SK-N-SH (cell line): ENCODE data around the gene PPP1R3D. TPM values are rescaled to one million over a fixed set of nuclear protein-coding genes. Genes with fewer than 3 reads are reported as not detected.

Experiments used
- CTCF ChIA-PET: fragments of 300-600, 350-600 bp; formaldehyde crosslinking; extraction: SDS; loops from one replicate; lab custom pipeline; 2021; lab: Yijun Ruan, JAX
- POLR2A ChIA-PET: fragments of 350-600 bp; sonication (Branson Sonifier 250); formaldehyde crosslinking; extraction: SDS; loops from one replicate; lab custom pipeline; 2020; ENCODE audit warnings: antibody characterized with exemption, inconsistent platforms; lab: Yijun Ruan, JAX
- DNase-seq: peaks from one replicate; pipeline ENCODE4 v3.0.0; 2012
- H2AFZ ChIP-seq: fragments of 200-600 bp; sonication (generic); 2 replicates; pipeline ENCODE4 v1.8.1; 2016; ENCODE audit warnings: antibody characterized with exemption, mild to moderate bottlenecking, low read depth
- H3F3A ChIP-seq: fragments of 200-600 bp; sonication (generic); replicated peaks from 2 replicates; pipeline ENCODE3; 2016; ENCODE audit warnings: antibody characterized with exemption, mild to moderate bottlenecking; ENCODE audit not compliant: insufficient read depth
- H3K27ac ChIP-seq, 2 experiments: fragments of 200-500 bp in 1 of 2; fragments of 200-600 bp in 1 of 2; sonication (Bioruptor generic) in 1 of 2; sonication (generic), shearing (Covaris generic) in 1 of 2; 2 replicates each; pipeline versions ENCODE4 v1.5.1 to v1.6.1; 2014 to 2016; ENCODE audit warnings: low read depth in 2 of 2, inconsistent platforms in 1 of 2, low read length in 1 of 2, mild to moderate bottlenecking in 1 of 2, mixed read lengths in 1 of 2
- H3K27me3 ChIP-seq: fragments of 200-600 bp; sonication (generic), shearing (Covaris generic); 2 replicates; pipeline ENCODE4 v1.6.1; 2016; ENCODE audit warnings: mixed run types; ENCODE audit not compliant: insufficient read depth
- H3K36me3 ChIP-seq, 2 experiments: fragments of 200-500 bp in 1 of 2; fragments of 200-600 bp in 1 of 2; sonication (Bioruptor generic) in 1 of 2; sonication (generic) in 1 of 2; replicated peaks in 1 of 2; 2 replicates each; pipeline versions ENCODE3 to v1.5.1; 2014 to 2016; ENCODE audit warnings: low read length in 1 of 2, mild to moderate bottlenecking in 1 of 2; ENCODE audit not compliant: insufficient read depth in 2 of 2, control insufficient read depth in 1 of 2
- H3K4me1 ChIP-seq, 2 experiments: fragments of 200-500 bp in 1 of 2; fragments of 200-600 bp in 1 of 2; sonication (Bioruptor generic) in 1 of 2; sonication (generic), shearing (Covaris generic) in 1 of 2; 2 replicates each; pipeline versions ENCODE4 v1.5.1 to v1.6.1; 2014 to 2016; ENCODE audit warnings: low read depth in 1 of 2, low read length in 1 of 2, mixed run types in 1 of 2; ENCODE audit not compliant: insufficient read depth in 2 of 2, control insufficient read depth in 1 of 2
- H3K4me2 ChIP-seq: fragments of 200-600 bp; sonication (generic), shearing (Covaris generic); 2 replicates; pipeline ENCODE4 v1.6.1; 2017; ENCODE audit warnings: mixed run types
- H3K4me3 ChIP-seq, 2 experiments: fragments of 200-500 bp in 1 of 2; fragments of 200-600 bp in 1 of 2; sonication (Bioruptor generic) in 1 of 2; sonication (generic), shearing (Covaris generic) in 1 of 2; 2 replicates each; pipeline versions ENCODE4 v1.5.1 to v1.8.1; 2014 to 2016; ENCODE audit warnings: low read depth in 2 of 2, inconsistent platforms in 1 of 2, low read length in 1 of 2, mild to moderate bottlenecking in 1 of 2, mixed read lengths in 1 of 2, moderate library complexity in 1 of 2
- H3K79me2 ChIP-seq: fragments of 200-600 bp; sonication (generic); 2 replicates; pipeline ENCODE4 v1.8.1; 2017; ENCODE audit warnings: mild to moderate bottlenecking; ENCODE audit not compliant: insufficient read depth
- H3K9ac ChIP-seq: fragments of 200-600 bp; sonication (generic); 2 replicates; pipeline ENCODE4 v1.6.1; 2017; ENCODE audit warnings: mixed run types
- H3K9me2 ChIP-seq: fragments of 200-600 bp; sonication (generic); 2 replicates; pipeline ENCODE4 v1.6.1; 2017; ENCODE audit warnings: mixed run types
- H3K9me3 ChIP-seq: fragments of 200-600 bp; sonication (generic); 2 replicates; pipeline ENCODE4 v1.6.1; 2017; ENCODE audit warnings: mixed run types, mild to moderate bottlenecking, moderate library complexity
- H4K20me1 ChIP-seq: fragments of 200-600 bp; sonication (generic); 2 replicates; pipeline ENCODE4 v1.6.1; 2017; ENCODE audit warnings: mild to moderate bottlenecking, mixed run types; ENCODE audit not compliant: insufficient read depth
- CHD2 ChIP-seq: fragments of 150-350 bp; IDR thresholded peaks from 2 replicates; pipeline ENCODE4 v1.6.1; 2018; ENCODE audit warnings: low read length; ENCODE audit not compliant: partially characterized antibody
- CTCF ChIP-seq: fragments of 200-600 bp; sonication (generic); IDR thresholded peaks from 2 replicates; pipeline ENCODE4 v1.6.1; 2017; ENCODE audit warnings: antibody characterized with exemption, mild to moderate bottlenecking, moderate library complexity
- EP300 ChIP-seq, 2 experiments: IDR thresholded peaks; 2 replicates each; pipeline versions ENCODE4 v1.4.0 to v1.6.1; 2012; ENCODE audit warnings: borderline replicate concordance in 1 of 2, low read depth in 1 of 2, low read length in 1 of 2
- EZH2phosphoT487 ChIP-seq: fragments of 200-600 bp; sonication (generic); IDR thresholded peaks from 2 replicates; pipeline ENCODE4 v1.6.1; 2017; ENCODE audit warnings: low read depth, mixed run types, mild to moderate bottlenecking, antibody characterized with exemption, moderate library complexity, borderline replicate concordance
- FOSL2 ChIP-seq: IDR thresholded peaks from 2 replicates; pipeline ENCODE4 v1.4.0; 2012; ENCODE audit warnings: low read depth, mild to moderate bottlenecking, moderate library complexity, borderline replicate concordance
- FOXJ3 ChIP-seq: sonication (generic); formaldehyde crosslinking; IDR thresholded peaks from 2 replicates; pipeline ENCODE4 v1.5.1; 2020; ENCODE audit warnings: mild to moderate bottlenecking, missing genetic modification reagents
- FOXM1 ChIP-seq: IDR thresholded peaks from 2 replicates; pipeline ENCODE4 v1.4.0; 2012; ENCODE audit warnings: low read depth, mild to moderate bottlenecking
- IRF3 ChIP-seq: fragments of 150-350 bp; IDR thresholded peaks from 2 replicates; pipeline ENCODE4 v1.6.1; 2016; ENCODE audit warnings: mild to moderate bottlenecking, low read depth, low read length
- JUND ChIP-seq: IDR thresholded peaks from 2 replicates; pipeline ENCODE4 v1.4.0; 2012
- MAX ChIP-seq: IDR thresholded peaks from 2 replicates; pipeline ENCODE4 v1.4.0; 2012; ENCODE audit warnings: low read depth
- MEF2A ChIP-seq: IDR thresholded peaks from 2 replicates; pipeline ENCODE4 v1.4.0; 2012; ENCODE audit warnings: low read depth, borderline replicate concordance
- MXI1 ChIP-seq: IDR thresholded peaks from 2 replicates; pipeline ENCODE4 v1.6.1; 2012; ENCODE audit warnings: mild to moderate bottlenecking, low read depth, low read length, improper control_type of control experiment
- NFIC ChIP-seq: IDR thresholded peaks from 2 replicates; pipeline ENCODE4 v1.4.0; 2012; ENCODE audit warnings: borderline replicate concordance
- NRF1 ChIP-seq: IDR thresholded peaks from 2 replicates; pipeline ENCODE4 v1.6.1; 2012; ENCODE audit warnings: low read depth, mild to moderate bottlenecking, low read length
- POLR2AphosphoS5 ChIP-seq: IDR thresholded peaks from 2 replicates; pipeline ENCODE4 v1.6.1; 2012; ENCODE audit warnings: low read depth, low read length
- RAD21 ChIP-seq: IDR thresholded peaks from 2 replicates; pipeline ENCODE4 v1.6.1; 2012; ENCODE audit warnings: mild to moderate bottlenecking, low read length
- RCOR1 ChIP-seq: fragments of 150-350 bp; IDR thresholded peaks from 2 replicates; pipeline ENCODE4 v1.6.1; 2017; ENCODE audit warnings: antibody characterized with exemption, low read length
- REST ChIP-seq: IDR thresholded peaks from 2 replicates; pipeline ENCODE4 v1.6.1; 2012; ENCODE audit warnings: mild to moderate bottlenecking, low read depth, low read length, moderate library complexity
- RXRA ChIP-seq: IDR thresholded peaks from 2 replicates; pipeline ENCODE4 v1.4.0; 2012; ENCODE audit warnings: low read depth, mild to moderate bottlenecking, borderline replicate concordance
- SIN3A ChIP-seq: IDR thresholded peaks from 2 replicates; pipeline ENCODE4 v1.6.1; 2012; ENCODE audit warnings: low read depth, mild to moderate bottlenecking, low read length, moderate library complexity, borderline replicate concordance
- SMC3 ChIP-seq: IDR thresholded peaks from 2 replicates; pipeline ENCODE4 v1.6.1; 2012; ENCODE audit warnings: low read depth, low read length, improper control_type of control experiment
- TAF1 ChIP-seq: IDR thresholded peaks from 2 replicates; pipeline ENCODE4 v1.6.1; 2012; ENCODE audit warnings: low read depth, mild to moderate bottlenecking, low read length, moderate library complexity, borderline replicate concordance
- TCF12 ChIP-seq: IDR thresholded peaks from 2 replicates; pipeline ENCODE4 v1.4.0; 2012
- YY1 ChIP-seq: IDR thresholded peaks from 2 replicates; pipeline ENCODE4 v1.4.0; 2012; ENCODE audit warnings: low read depth, mild to moderate bottlenecking
- WGBS: methylation state at CpG from one replicate; pipeline ENCODE4 v1.1.6; 2017; ENCODE audit warnings: low lambda C conversion rate; 5-methylcytosine and 5-hydroxymethylcytosine counted together
- polyA plus RNA-seq, 3 experiments: library from polyadenylated mRNA; depleted of rRNA; stranded (reverse); fragments of >200 nt; gene quantifications; 2 replicates each; pipeline ENCODE4 v1.2.3, GENCODE V29; 2012

The PPP1R3D gene
- polyA plus RNA-seq, 1 of the 3 experiments (the other 2 are of a cell fraction), result 0.87 TPM

- Histone ChIP-seq H3K9ac (no peak overlapping the region), H3K36me3 (peaks cover 7 to 26% of the 10 kb centered on the region in 2 experiments), H3F3A (no peaks in the 10 kb centered on the region), H3K79me2 (no peaks in the 10 kb centered on the region), H3K27me3 (no peaks in the 10 kb centered on the region), H4K20me1 (no peaks in the 10 kb centered on the region), H3K4me1 (peaks cover 0 to 2% of the 10 kb centered on the region in 2 experiments; a peak in 1 of 4 replicates), H3K27ac (no peak overlapping the region), H3K9me2 (no peaks in the 10 kb centered on the region), H2AFZ (no peak overlapping the region), H3K4me2 (no peak overlapping the region), H3K4me3 (no peak overlapping the region), H3K9me3 (no peaks in the 10 kb centered on the region)
- TF ChIP-seq SIN3A (no peak), YY1 (no peak), RXRA (no peak), REST (no peak), NRF1 (no peak), FOSL2 (no peak), EZH2phosphoT487 (no peak), FOXJ3 (CRISPR knock-in tag) (no peak), SMC3 (peak; percentile 31; the same call in 1 of the 2 replicates), TCF12 (no peak), MXI1 (no peak), POLR2AphosphoS5 (no peak), CTCF (peak; percentile 79), NFIC (no peak), EP300 (IDR thresholded peaks at IDR 0.05; ENCODE audit: borderline replicate concordance in 1 of 2, low read depth in 1 of 2, low read length in 1 of 2) (no peak), MAX (no peak), IRF3 (no peak), MEF2A (no peak), JUND (no peak), FOXM1 (no peak), CHD2 (no peak), RCOR1 (no peak), TAF1 (no peak), RAD21 (peak; percentile 76)
- 57% methylated on average over 7 of the region's 7 CpGs for WGBS
- POLR2A ChIA-PET, result interaction anchor here (1.0 kb wide), 1 partner anchor 8 kb away, joined by 4 read pairs; no protein-coding TSS in a partner anchor
- CTCF ChIA-PET, result interaction anchor here (0.6 to 10.9 kb wide), 7 partner anchors 9 to 201 kb away, joined by 3 to 95 read pairs (median 3); partner anchors contain the start of genes CDH26, FAM217B, PPP1R3D and SYCP2
- peak; percentile 44 for DNase-seq
These were observed 9.0 kb upstream of the PPP1R3D start for GRCh38 chr20:59948828-59949720.
